ENCODE results near the gene EMX1. TPM values are rescaled to one million over a fixed set of nuclear protein-coding genes. Genes with fewer than 3 reads are reported as not detected.

The EMX1 gene
- total RNA-seq, 1 experiment from 2014 or later = not detected

GRCh38 chr2:72975017-72975416, 57.7 kb downstream of the EMX1 start:
- Histone ChIP-seq H3K9me2 (ENCODE audit: insufficient read depth) (no peaks in the 10 kb centered on the region), H3K9me3 (ENCODE audit: insufficient read depth, low read depth) (no peaks in the 10 kb centered on the region), H4K20me1 (ENCODE audit: insufficient read depth) (no peaks in the 10 kb centered on the region), H3K4me1 (replicated peaks; ENCODE audit: insufficient read depth) (no peaks in the 10 kb centered on the region; the same call in 1 of the 2 replicates), H3K36me3 (ENCODE audit: low read depth) (no peaks in the 10 kb centered on the region), H3K27ac (no peak overlapping the region), H3F3A (ENCODE audit: insufficient read depth, low read depth) (no peaks in the 10 kb centered on the region), H3K4me2 (no peak overlapping the region), H3K79me2 (ENCODE audit: low read depth) (no peaks in the 10 kb centered on the region), H2AFZ (no peak overlapping the region), H3K27me3 (ENCODE audit: insufficient read depth, low read depth) (no peaks in the 10 kb centered on the region), H3K4me3 (no peak overlapping the region)
- intact Hi-C loops (cut with micrococcal nuclease; ENCODE audit: unreplicated experiment) = no loop called here
- ChIA-PET POLR2A (ENCODE audit: unreplicated experiment) (no interaction called here), CTCF (interaction anchor here (2.5 kb wide), 1 partner anchor 81 kb away, joined by 26 read pairs; no protein-coding TSS in a partner anchor)
- BruUV-seq (replicated peaks) = no TSS peak
- DNase-seq = no peak
- no peak for TF ChIP-seq EZH2 (IDR thresholded peaks at IDR 0.05; ENCODE audit: low read depth)
- TF ChIP-seq, protein P1, sequence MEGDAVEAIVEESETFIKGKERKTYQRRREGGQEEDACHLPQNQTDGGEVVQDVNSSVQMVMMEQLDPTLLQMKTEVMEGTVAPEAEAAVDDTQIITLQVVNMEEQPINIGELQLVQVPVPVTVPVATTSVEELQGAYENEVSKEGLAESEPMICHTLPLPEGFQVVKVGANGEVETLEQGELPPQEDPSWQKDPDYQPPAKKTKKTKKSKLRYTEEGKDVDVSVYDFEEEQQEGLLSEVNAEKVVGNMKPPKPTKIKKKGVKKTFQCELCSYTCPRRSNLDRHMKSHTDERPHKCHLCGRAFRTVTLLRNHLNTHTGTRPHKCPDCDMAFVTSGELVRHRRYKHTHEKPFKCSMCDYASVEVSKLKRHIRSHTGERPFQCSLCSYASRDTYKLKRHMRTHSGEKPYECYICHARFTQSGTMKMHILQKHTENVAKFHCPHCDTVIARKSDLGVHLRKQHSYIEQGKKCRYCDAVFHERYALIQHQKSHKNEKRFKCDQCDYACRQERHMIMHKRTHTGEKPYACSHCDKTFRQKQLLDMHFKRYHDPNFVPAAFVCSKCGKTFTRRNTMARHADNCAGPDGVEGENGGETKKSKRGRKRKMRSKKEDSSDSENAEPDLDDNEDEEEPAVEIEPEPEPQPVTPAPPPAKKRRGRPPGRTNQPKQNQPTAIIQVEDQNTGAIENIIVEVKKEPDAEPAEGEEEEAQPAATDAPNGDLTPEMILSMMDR (conservative IDR thresholded peaks at IDR 0.05) = no peak

DNA sequence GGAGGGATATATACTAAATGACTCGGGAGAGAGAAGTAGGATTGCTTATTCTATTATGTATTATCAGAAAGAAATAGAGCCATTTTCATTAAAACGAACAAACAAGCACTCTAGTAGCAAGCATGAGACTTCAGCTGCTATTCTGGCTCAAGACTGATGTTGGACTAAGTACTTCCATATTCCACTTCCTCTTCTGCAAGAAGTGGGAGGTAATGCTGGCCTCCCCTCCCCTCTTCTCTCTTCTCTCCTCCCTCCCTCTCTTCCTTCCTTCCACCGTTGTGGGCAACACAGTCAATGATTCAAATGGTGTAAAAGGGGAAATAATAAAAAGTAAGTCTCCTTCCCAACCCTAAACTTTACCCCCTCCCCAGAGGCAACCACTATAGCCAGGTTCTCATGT, 62.6 kb downstream of the EMX1 start:
- DNase-seq = no peak

GRCh38 chr2:72980535-72981217, 63.4 kb downstream of the EMX1 start:
- H3K4me2 ChIP-seq = no peak overlapping the region
- no peaks in the 10 kb centered on the region; the same call in 1 of the 2 replicates for H3K4me1 ChIP-seq (replicated peaks; ENCODE audit: insufficient read depth)
- no peak for TF ChIP-seq EZH2 (IDR thresholded peaks at IDR 0.05; ENCODE audit: low read depth)
- H3K27ac ChIP-seq = no peak overlapping the region
- intact Hi-C loops (cut with micrococcal nuclease; ENCODE audit: unreplicated experiment) = no loop called here
- H3F3A ChIP-seq (ENCODE audit: insufficient read depth, low read depth) = no peaks in the 10 kb centered on the region
- ChIA-PET POLR2A (ENCODE audit: unreplicated experiment) (interaction anchor here (0.6 kb wide), 2 partner anchors 70 to 253 kb away, joined by 3 to 5 read pairs; partner anchors contain the start of gene CCT7), CTCF (no interaction called here)
- H2AFZ ChIP-seq = no peak overlapping the region
- no TSS peak for BruUV-seq (replicated peaks)
- peak; percentile 6 to 64 for DNase-seq
- no peaks in the 10 kb centered on the region for H3K27me3 ChIP-seq (ENCODE audit: insufficient read depth, low read depth)
- H3K36me3 ChIP-seq (ENCODE audit: low read depth) = no peaks in the 10 kb centered on the region
- H3K79me2 ChIP-seq (ENCODE audit: low read depth) = no peaks in the 10 kb centered on the region
- H3K4me3 ChIP-seq = no peak overlapping the region
- no peaks in the 10 kb centered on the region for H3K9me3 ChIP-seq (ENCODE audit: insufficient read depth, low read depth)
- no peaks in the 10 kb centered on the region for H3K9me2 ChIP-seq (ENCODE audit: insufficient read depth)
- no peaks in the 10 kb centered on the region for H4K20me1 ChIP-seq (ENCODE audit: insufficient read depth)

More for the DNA sequence above, 62.6 kb downstream of the EMX1 start:
- ChIA-PET POLR2A (ENCODE audit: unreplicated experiment) (no interaction called here), CTCF (no interaction called here)
- Histone ChIP-seq H4K20me1 (ENCODE audit: insufficient read depth) (no peaks in the 10 kb centered on the region), H3K36me3 (ENCODE audit: low read depth) (no peaks in the 10 kb centered on the region), H3K9me2 (ENCODE audit: insufficient read depth) (no peaks in the 10 kb centered on the region), H3K4me2 (no peak overlapping the region), H3K79me2 (ENCODE audit: low read depth) (no peaks in the 10 kb centered on the region), H3K4me3 (no peak overlapping the region), H3K27me3 (ENCODE audit: insufficient read depth, low read depth) (no peaks in the 10 kb centered on the region), H3K9me3 (ENCODE audit: insufficient read depth, low read depth) (no peaks in the 10 kb centered on the region), H3K4me1 (replicated peaks; ENCODE audit: insufficient read depth) (no peaks in the 10 kb centered on the region; the same call in 1 of the 2 replicates), H3K27ac (no peak overlapping the region), H3F3A (ENCODE audit: insufficient read depth, low read depth) (no peaks in the 10 kb centered on the region), H2AFZ (no peak overlapping the region)
- intact Hi-C loops (cut with micrococcal nuclease; ENCODE audit: unreplicated experiment) = no loop called here
- BruUV-seq (replicated peaks) = no TSS peak
- no peak for TF ChIP-seq EZH2 (IDR thresholded peaks at IDR 0.05; ENCODE audit: low read depth)
- TF ChIP-seq, protein P1 (conservative IDR thresholded peaks at IDR 0.05) = no peak
